Endothelial cell of umbilical vein (primary cell): ENCODE measurements around the gene RILP. TPM values are rescaled to one million over a fixed set of nuclear protein-coding genes. Genes with fewer than 3 reads are reported as not detected.
A peak's percentile ranks its signal among the peaks of the same experiment; 100 is the strongest.

Experiments
- BruUV-seq: library from RNA; stranded (reverse); fragments of 400-500 nt; replicated peaks from 2 replicates; lab custom pipeline; 2021; lab: Mats Ljungman, UMichigan
- CTCF ChIA-PET: fragments of 300-600, 350-600 bp; sonication (Branson Sonifier 250); formaldehyde crosslinking; loops from one replicate; lab custom pipeline; 2021; ENCODE audit warnings: antibody characterized with exemption, inconsistent platforms; lab: Charles Lee
- POLR2A ChIA-PET: fragments of 300-600, 350-600 bp; sonication (Branson Sonifier 250); formaldehyde crosslinking; loops from one replicate; lab custom pipeline; 2021; ENCODE audit warnings: antibody characterized with exemption, inconsistent platforms; lab: Charles Lee
- DNase-seq: peaks from one replicate; pipeline ENCODE4 v3.0.0-alpha.2; 2011; ENCODE audit warnings: low read depth, low spot score
- FAIRE-seq: peaks from 2 replicates; lab custom pipeline; 2011; peaks lifted over from hg19 to GRCh38; lab: Jason Lieb, UNC
- H2AFZ ChIP-seq: 2 replicates; pipeline ENCODE4 v1.6.0; 2012; ENCODE audit warnings: low read depth, low read length, control low read depth, inconsistent platforms
- H3K27ac ChIP-seq: 2 replicates; pipeline ENCODE4 v1.5.1; 2011; ENCODE audit warnings: low read depth, mild to moderate bottlenecking, control low read depth, low read length, moderate library complexity; ENCODE audit not compliant: insufficient read depth
- H3K27me3 ChIP-seq, 2 experiments: 2 replicates each; pipeline versions ENCODE4 v1.6.0 to v1.6.1; 2011; ENCODE audit warnings: low read length in 2 of 2, mixed read lengths in 1 of 2; ENCODE audit not compliant: control insufficient read depth in 2 of 2, insufficient read depth in 2 of 2
- H3K36me3 ChIP-seq, 2 experiments: 2 replicates in 1 of 2; 3 replicates in 1 of 2; pipeline ENCODE4 v1.5.1; 2011; ENCODE audit warnings: low read length in 2 of 2, mild to moderate bottlenecking in 1 of 2, moderate library complexity in 1 of 2; ENCODE audit not compliant: control insufficient read depth in 2 of 2, insufficient read depth in 2 of 2; ENCODE audit errors: extremely low read depth in 1 of 2
- H3K4me1 ChIP-seq: 3 replicates; pipeline ENCODE4 v1.5.1; 2011; ENCODE audit warnings: mild to moderate bottlenecking, low read length; ENCODE audit not compliant: control insufficient read depth, insufficient read depth; ENCODE audit errors: extremely low read depth
- H3K4me2 ChIP-seq: 2 replicates; pipeline ENCODE4 v1.6.1; 2011; ENCODE audit warnings: low read length, control low read depth, mixed read lengths; ENCODE audit not compliant: insufficient read depth
- H3K4me3 ChIP-seq, 3 experiments: fragments of 200-600 bp in 1 of 3; sonication (generic), shearing (Covaris generic) in 1 of 3; replicated peaks in 1 of 3; 2 replicates each; pipeline ENCODE4 v1.5.1; 2011 to 2016; ENCODE audit warnings: control low read depth in 3 of 3, low read length in 3 of 3, mild to moderate bottlenecking in 2 of 3, inconsistent platforms in 1 of 3, low read depth in 1 of 3, moderate library complexity in 1 of 3; ENCODE audit not compliant: insufficient read depth in 1 of 3
- H3K79me2 ChIP-seq: 2 replicates; pipeline ENCODE4 v1.6.0; 2012; ENCODE audit warnings: low read length, inconsistent platforms; ENCODE audit not compliant: control insufficient read depth, insufficient read depth
- H3K9ac ChIP-seq: replicated peaks from 2 replicates; pipeline ENCODE3; 2011; ENCODE audit warnings: low read length, control low read depth; ENCODE audit not compliant: insufficient read depth; ENCODE audit errors: extremely low read depth
- H3K9me1 ChIP-seq: replicated peaks from 3 replicates; pipeline ENCODE4 v1.6.0; 2011; ENCODE audit warnings: mild to moderate bottlenecking, low read length; ENCODE audit not compliant: control insufficient read depth, insufficient read depth; ENCODE audit errors: extremely low read depth
- H3K9me3 ChIP-seq: replicated peaks from 2 replicates; pipeline ENCODE4 v1.5.1; 2012; ENCODE audit warnings: low read length, inconsistent platforms; ENCODE audit not compliant: control insufficient read depth, insufficient read depth
- H4K20me1 ChIP-seq: replicated peaks from 2 replicates; pipeline ENCODE3; 2011; ENCODE audit warnings: mild to moderate bottlenecking, low read length; ENCODE audit not compliant: control insufficient read depth, insufficient read depth; ENCODE audit errors: extremely low read depth
- EZH2 ChIP-seq: IDR thresholded peaks from 2 replicates; pipeline ENCODE4 v1.6.1; 2012; ENCODE audit warnings: borderline replicate concordance, low read depth, mild to moderate bottlenecking, moderate library complexity, low read length, inconsistent platforms; ENCODE audit not compliant: severe bottlenecking
- FOS ChIP-seq: IDR thresholded peaks from 2 replicates; pipeline ENCODE4 v1.6.1; 2011; ENCODE audit warnings: mild to moderate bottlenecking, low read length, moderate library complexity, borderline replicate concordance; ENCODE audit not compliant: insufficient read depth
- GATA2 ChIP-seq: IDR thresholded peaks from 2 replicates; pipeline ENCODE4 v1.7.0; 2011; ENCODE audit warnings: low read depth, mild to moderate bottlenecking, moderate library complexity, mixed read lengths, low read length; ENCODE audit not compliant: insufficient read length, insufficient read depth
- JUN ChIP-seq: IDR thresholded peaks from 2 replicates; pipeline ENCODE4 v1.6.1; 2011; ENCODE audit warnings: borderline replicate concordance, low read depth; ENCODE audit not compliant: insufficient read length, insufficient read depth
- MYC ChIP-seq: IDR thresholded peaks from one replicate; pipeline ENCODE4 v1.6.1; 2011; ENCODE audit warnings: mild to moderate bottlenecking, low read depth, low read length
- POLR2A ChIP-seq: IDR thresholded peaks from 2 replicates; pipeline ENCODE4 v1.6.1; 2012; ENCODE audit warnings: low read depth, mild to moderate bottlenecking, control low read depth, low read length
- POLR2AphosphoS5 ChIP-seq: IDR thresholded peaks from 2 replicates; pipeline ENCODE4 v1.6.1; 2012; ENCODE audit warnings: low read depth, mild to moderate bottlenecking, control low read depth, low read length, moderate library complexity; ENCODE audit not compliant: insufficient read depth
- dilution Hi-C: fragments of 300-500 bp; cut with MboI; formaldehyde crosslinking; loops from one replicate; pipeline ENCODE4 v1.15.0; 2019; ENCODE audit warnings: low sequenced_read_pairs; ENCODE audit not compliant: extremely low pct_ligation_motif_present
- intact Hi-C: fragments of 100-400 bp; cut with micrococcal nuclease; formaldehyde crosslinking; loops from one replicate; pipeline ENCODE4 v1.10.0; 2022
- polyA plus RNA-seq, 4 experiments: library from polyadenylated mRNA; depleted of rRNA in 3 of 4; stranded (reverse) in 3 of 4; unstranded in 1 of 4; fragments of >200 nt; gene quantifications; 2 replicates each; pipeline versions ENCODE4 v1.2.1 to v1.2.3, GENCODE V29; 2011 to 2012; ENCODE audit warnings: missing spikeins in 1 of 4
- total RNA-seq: library from RNA; stranded (reverse); gene quantifications from 2 replicates; pipeline ENCODE4 v1.2.3, GENCODE V29; 2021
- TF ChIP-seq, protein P1 (sequence below): IDR thresholded peaks from 2 replicates; pipeline ENCODE4 v1.6.1; 2011; ENCODE audit not compliant: insufficient read depth, insufficient read length
- TF ChIP-seq, protein P2 (sequence below), 2 donors: IDR thresholded peaks; 1 replicate in 1 of 2; 2 replicates in 1 of 2; pipeline ENCODE4 v1.5.1; 2011; ENCODE audit warnings: low read length in 2 of 2, mild to moderate bottlenecking in 2 of 2, moderate library complexity in 2 of 2, control low read depth in 1 of 2, inconsistent platforms in 1 of 2, low read depth in 1 of 2; ENCODE audit not compliant: insufficient read depth in 1 of 2; ENCODE audit errors: extremely low read depth in 1 of 2

The RILP gene
- total and polyA plus RNA-seq, 2 donors (not counting 3 experiments of a cell fraction or from before 2014, with no cell fraction given): 9.4 to 10.0 TPM

DNA sequence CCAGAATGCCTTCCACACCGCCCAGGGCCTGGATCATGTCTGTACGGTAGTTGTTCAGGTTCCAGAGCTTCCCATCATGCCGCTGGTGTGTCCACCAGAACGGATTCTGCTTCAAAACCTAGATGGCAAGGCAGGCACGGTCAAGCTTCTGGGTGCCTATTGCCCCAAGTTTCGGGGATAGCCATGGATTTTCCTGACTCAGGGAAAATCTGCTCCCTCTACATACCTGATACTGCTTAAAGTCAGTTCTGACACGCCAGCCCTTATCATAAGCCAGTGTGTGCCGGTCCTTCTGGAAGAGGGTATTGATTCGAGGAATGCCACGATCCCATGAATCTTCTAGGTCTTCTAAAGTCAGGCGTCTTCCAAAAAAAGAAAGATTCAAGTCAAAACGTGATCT lies 11.4 kb upstream of the RILP start:
- Histone ChIP-seq H3K4me1 (no peaks in the 10 kb centered on the region), H3K27ac (no peak overlapping the region), H4K20me1 (no peaks in the 10 kb centered on the region), H3K9me3 (no peaks in the 10 kb centered on the region), H2AFZ (no peak overlapping the region), H3K36me3 (peaks cover 44 to 50% of the 10 kb centered on the region in 2 experiments), H3K4me2 (no peak overlapping the region), H3K9me1 (no peaks in the 10 kb centered on the region), H3K79me2 (peaks cover 6% of the 10 kb centered on the region), H3K27me3 (no peaks in the 10 kb centered on the region), H3K4me3 (no peak overlapping the region), H3K9ac (no peak overlapping the region)
- no peak for DNase-seq
- ChIA-PET POLR2A (no interaction called here), CTCF (interaction anchor here (1.3 to 3.9 kb wide), 3 partner anchors 8 to 87 kb away, joined by 3 to 23 read pairs (median 4); partner anchors contain the start of gene RILP)
- dilution Hi-C loops (no loop called here), intact Hi-C loops (no loop called here)
- TSS peak; percentile 86 for BruUV-seq
- TF ChIP-seq POLR2A (no peak), MYC (no peak), POLR2AphosphoS5 (no peak)
- TF ChIP-seq, protein P1, sequence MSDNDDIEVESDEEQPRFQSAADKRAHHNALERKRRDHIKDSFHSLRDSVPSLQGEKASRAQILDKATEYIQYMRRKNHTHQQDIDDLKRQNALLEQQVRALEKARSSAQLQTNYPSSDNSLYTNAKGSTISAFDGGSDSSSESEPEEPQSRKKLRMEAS: no peak
- TF ChIP-seq, protein P2, sequence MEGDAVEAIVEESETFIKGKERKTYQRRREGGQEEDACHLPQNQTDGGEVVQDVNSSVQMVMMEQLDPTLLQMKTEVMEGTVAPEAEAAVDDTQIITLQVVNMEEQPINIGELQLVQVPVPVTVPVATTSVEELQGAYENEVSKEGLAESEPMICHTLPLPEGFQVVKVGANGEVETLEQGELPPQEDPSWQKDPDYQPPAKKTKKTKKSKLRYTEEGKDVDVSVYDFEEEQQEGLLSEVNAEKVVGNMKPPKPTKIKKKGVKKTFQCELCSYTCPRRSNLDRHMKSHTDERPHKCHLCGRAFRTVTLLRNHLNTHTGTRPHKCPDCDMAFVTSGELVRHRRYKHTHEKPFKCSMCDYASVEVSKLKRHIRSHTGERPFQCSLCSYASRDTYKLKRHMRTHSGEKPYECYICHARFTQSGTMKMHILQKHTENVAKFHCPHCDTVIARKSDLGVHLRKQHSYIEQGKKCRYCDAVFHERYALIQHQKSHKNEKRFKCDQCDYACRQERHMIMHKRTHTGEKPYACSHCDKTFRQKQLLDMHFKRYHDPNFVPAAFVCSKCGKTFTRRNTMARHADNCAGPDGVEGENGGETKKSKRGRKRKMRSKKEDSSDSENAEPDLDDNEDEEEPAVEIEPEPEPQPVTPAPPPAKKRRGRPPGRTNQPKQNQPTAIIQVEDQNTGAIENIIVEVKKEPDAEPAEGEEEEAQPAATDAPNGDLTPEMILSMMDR (IDR thresholded peaks at IDR 0.05; ENCODE audit: extremely low read depth in 1 of 2, insufficient read depth in 1 of 2, low read depth in 1 of 2, low read length in 2 of 2): no peak
- no peak for FAIRE-seq

DNA sequence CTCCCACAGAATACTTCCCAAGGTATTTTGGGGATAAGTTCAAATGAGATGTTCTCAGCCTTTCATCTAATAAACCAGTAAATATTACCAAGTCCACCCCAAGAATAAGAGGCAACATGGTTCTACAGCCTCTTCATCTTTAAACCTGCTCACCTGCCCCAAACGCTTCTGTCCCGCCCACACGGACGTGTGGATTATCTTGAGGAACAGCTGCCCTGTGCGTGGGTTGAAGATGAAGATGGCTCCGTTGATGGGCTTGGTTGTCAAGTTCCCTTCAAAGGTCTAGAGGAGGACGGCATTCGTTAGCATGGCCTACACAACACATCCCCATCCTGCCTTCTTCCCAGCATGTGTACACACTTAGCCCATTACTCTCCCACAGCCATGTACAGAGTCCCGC lies 8.4 kb upstream of the RILP start:
- ChIA-PET POLR2A (no interaction called here), CTCF (interaction anchor here (1.2 to 3.9 kb wide), 2 partner anchors 11 to 15 kb away, joined by 4 to 23 read pairs; no protein-coding TSS in a partner anchor)
- dilution Hi-C loops: no loop called here
- Histone ChIP-seq H3K27ac (no peak overlapping the region), H4K20me1 (no peaks in the 10 kb centered on the region), H3K36me3 (peaks cover 55 to 67% of the 10 kb centered on the region in 2 experiments), H3K4me2 (no peak overlapping the region), H3K9me3 (no peaks in the 10 kb centered on the region), H3K4me3 (no peak overlapping the region), H3K79me2 (no peaks in the 10 kb centered on the region), H3K4me1 (no peaks in the 10 kb centered on the region), H3K27me3 (no peaks in the 10 kb centered on the region), H2AFZ (no peak overlapping the region), H3K9me1 (no peaks in the 10 kb centered on the region), H3K9ac (no peak overlapping the region)
- DNase-seq (no peak), FAIRE-seq (no peak)
- intact Hi-C loops: no loop called here
- BruUV-seq: no TSS peak
- TF ChIP-seq POLR2A (no peak), JUN (no peak), EZH2 (no peak), POLR2AphosphoS5 (no peak), GATA2 (no peak), FOS (no peak), MYC (no peak)
- TF ChIP-seq, protein P2 (IDR thresholded peaks at IDR 0.05; ENCODE audit: extremely low read depth in 1 of 2, insufficient read depth in 1 of 2, low read depth in 1 of 2, low read length in 2 of 2): no peak
- TF ChIP-seq, protein P1: no peak
